GM21367 (cell line): ENCODE measurements around the gene INTS11.

Source experiments
- ATAC-seq: cut with Tn5 transposase; IDR thresholded peaks from one replicate; pipeline ENCODE4 v1.9.1; 2021; ENCODE audit not compliant: unreplicated experiment

INTS11 gene

DNA sequence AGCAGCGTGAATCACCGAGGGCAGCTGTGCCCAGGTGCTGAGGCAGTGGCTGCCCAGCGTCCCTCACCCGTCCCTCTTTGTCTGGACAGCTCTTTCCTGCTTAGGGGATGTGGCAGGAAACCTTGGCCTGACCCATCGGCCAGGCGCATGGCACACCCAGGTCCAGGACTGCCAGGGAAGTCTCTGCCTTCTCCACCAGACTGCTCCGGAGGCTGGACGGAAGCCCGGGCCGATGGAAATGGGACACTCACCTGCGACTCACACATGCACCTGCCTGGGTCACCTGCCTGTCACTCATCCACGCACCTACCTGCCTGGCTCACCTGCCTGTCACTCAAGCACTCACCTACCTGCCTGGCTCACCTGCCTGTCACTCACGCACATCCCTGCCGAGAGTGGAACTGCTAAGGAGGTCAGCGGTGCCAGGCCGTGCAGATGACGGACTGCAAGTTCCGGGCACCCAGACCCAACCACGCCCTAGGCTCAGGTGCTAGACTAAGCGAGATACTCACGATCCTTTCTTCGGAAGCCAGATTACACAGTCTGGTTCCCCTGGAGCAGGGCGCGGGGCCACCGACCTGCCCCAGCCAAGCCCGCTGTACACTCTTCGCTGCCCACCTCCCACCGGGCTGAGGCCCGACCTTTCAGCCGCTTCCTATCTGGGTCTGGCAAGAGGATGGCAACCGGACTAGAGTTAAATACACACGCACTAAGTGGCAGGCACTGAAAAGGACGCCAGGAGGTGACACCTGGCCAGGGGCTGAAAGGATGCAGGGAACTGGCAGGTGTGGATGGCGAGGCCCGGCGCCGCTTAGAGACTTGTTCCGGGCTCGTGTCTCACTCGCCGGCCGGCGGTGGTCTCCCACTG lies 51.9 kb downstream of the INTS11 start:
- ATAC-seq = no peak

- ATAC-seq = no peak
Measured at GRCh38 chr1:1270813-1271212, 53.6 kb downstream of the INTS11 start.

DNA sequence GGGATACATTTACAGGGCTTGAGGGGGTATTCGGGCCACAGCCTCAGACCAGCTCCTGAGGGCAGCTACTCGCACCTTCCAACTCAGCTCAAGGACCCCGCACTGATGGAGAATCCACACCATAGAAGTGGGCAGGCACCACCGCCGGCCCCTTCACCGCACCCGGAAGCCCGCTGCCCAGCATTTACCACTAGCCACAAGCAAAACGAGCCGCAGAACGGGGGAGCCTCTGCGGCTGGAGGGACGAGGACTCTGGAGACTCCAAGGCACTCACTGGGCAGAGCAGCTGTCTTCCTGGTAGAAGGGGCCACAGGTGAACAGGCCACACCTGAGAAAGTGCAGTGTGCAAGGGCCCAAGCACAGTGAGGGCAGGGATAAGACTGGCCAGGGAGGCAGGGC lies 56.2 kb downstream of the INTS11 start:
- ATAC-seq = no peak

DNA sequence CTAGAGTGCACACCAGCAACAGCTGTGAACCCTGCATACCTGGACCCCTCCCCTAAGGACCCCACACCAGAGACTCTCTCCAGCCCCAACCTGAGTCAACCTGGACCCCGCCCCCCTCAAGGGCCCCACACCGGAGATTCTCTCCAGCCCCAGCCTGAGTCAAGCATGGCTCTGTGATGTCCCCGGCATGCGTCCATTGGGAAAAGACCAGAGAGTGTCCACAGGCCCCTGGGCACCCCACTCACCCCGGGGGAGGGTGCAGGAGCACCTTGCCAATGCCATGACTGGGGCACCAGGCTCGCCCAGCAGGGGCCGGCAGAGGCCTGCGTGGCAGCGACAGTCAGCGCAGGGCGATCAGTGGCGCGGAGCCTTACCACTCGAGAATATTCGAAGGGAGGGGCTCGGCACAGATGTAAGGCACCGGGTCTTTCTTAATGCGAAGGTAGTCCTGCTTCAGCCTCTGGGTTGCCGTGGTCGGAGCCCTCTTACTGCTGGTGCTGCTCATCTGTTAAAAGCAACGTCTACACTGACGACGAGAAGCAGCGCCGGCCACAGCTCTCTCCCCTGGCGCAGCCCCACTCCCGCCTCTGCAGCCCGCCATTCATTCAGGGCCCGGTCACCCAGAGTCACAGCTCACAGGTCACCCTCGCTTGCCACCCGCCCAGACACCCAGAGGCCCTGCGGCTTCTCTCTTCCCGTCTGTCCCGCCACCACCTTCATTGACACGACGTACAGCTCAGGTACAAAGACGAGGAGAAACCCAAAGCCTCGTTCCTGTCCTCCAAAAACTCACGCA lies 56.8 kb downstream of the INTS11 start:
- ATAC-seq = no peak

DNA sequence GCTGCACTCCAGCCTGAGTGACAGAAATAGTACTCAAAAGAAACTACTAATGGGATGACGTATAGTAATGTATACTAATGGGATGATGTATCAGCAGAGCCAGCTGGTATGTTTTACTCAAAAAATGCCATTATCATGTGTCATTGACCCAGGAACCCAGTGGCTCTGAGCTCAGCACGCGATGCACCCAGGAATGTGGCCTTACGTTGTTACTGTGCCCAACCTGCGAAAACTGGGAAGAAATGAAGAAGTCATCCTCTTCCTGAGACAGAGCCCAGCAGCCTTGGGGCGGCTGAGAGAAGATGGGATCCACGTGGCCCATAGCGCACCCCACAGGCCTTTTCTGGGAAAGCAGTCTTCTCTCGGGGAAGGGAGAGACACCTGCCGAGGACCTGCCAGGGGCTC lies 59.6 kb downstream of the INTS11 start:
- no peak for ATAC-seq

DNA sequence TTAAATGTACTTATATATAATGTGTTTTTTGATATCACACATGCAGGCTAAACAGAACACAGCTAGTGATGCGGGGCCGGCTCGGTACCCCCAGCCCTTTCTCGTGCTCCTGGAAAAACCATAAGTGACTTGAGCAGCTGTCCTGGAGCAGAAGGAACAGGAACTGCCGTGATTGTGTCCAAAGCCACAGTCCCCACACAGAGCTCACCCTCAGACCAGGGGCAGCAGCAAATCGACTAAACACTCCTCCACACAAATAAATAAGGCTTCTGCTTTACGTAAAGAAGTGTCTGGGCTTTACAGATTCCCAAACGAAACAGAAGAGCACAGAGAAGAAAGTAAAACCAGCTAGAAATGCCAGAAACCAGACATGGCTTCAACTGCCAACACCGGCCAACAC lies 60.4 kb downstream of the INTS11 start:
- ATAC-seq = no peak

DNA sequence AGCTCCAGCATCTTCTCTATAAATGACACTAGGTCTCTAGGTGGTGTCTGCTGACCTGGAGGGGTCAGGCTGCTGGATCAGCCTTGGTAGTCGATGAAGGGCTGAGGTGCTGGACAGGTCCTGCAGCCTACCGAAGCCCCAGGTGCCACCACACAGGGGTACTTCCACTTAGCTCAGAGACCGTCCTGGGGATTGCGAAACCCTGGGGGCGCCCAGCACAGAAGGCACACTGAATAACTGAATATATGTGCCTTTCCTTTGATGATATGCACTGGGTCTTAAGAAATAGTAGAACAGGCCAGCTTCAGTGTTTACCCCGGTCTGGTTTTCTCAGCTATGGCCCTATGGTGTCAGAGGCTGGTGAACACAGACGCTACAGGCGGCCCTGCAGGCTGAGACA lies 61.7 kb downstream of the INTS11 start:
- no peak for ATAC-seq

DNA sequence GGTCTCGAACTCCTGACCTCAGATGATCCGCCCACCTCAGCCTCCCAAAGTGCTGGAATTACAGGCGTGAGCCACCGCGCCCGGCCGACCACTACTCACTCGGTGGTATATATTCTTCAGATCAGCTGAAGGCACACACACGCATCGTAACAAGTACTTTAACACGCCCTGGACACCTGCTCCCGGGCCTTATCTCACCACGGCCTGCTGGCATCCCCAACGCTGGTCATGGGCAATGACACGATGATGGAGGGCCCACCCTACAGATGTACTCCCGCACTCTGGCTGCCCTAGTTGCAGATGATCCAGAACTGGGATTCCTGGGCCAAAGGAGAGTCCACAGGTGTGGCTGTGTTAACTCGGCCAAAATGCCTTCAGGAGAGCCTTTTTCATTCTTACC lies 62.4 kb downstream of the INTS11 start:
- no peak for ATAC-seq
